H9 (cell line): ENCODE results near the gene VEGFA. TPM values are rescaled to one million over a fixed set of nuclear protein-coding genes. Genes with fewer than 3 reads are reported as not detected.

Experiments used
- DNase-seq: peaks from one replicate; pipeline ENCODE4 v3.0.0-alpha.2; 2017
- H2AFZ ChIP-seq: one replicate; pipeline ENCODE4 v1.6.1; 2013; ENCODE audit warnings: mild to moderate bottlenecking, low read length, control low read depth, moderate library complexity
- H2AK5ac ChIP-seq: 2 replicates; pipeline ENCODE4 v1.6.1; 2013; ENCODE audit warnings: low read length, control low read depth, mixed read lengths; ENCODE audit not compliant: insufficient read length
- H2BK120ac ChIP-seq: one replicate; pipeline ENCODE4 v1.6.1; 2013; ENCODE audit warnings: low read depth, mild to moderate bottlenecking, low read length, control low read depth, inconsistent platforms; ENCODE audit not compliant: poor library complexity, severe bottlenecking
- H2BK12ac ChIP-seq: 2 replicates; pipeline ENCODE4 v1.6.1; 2013; ENCODE audit warnings: low read length, control low read depth, mixed read lengths, low read depth; ENCODE audit not compliant: insufficient read length
- H2BK15ac ChIP-seq: 2 replicates; pipeline ENCODE4 v1.6.1; 2013; ENCODE audit warnings: low read depth, low read length, control low read depth
- H2BK20ac ChIP-seq: one replicate; pipeline ENCODE4 v1.6.1; 2013; ENCODE audit warnings: low read depth, mild to moderate bottlenecking, low read length, control low read depth, inconsistent platforms; ENCODE audit not compliant: poor library complexity, severe bottlenecking
- H2BK5ac ChIP-seq: 2 replicates; pipeline ENCODE4 v1.6.1; 2013; ENCODE audit warnings: low read length, control low read depth, mixed read lengths; ENCODE audit not compliant: insufficient read length
- H3K14ac ChIP-seq: 2 replicates; pipeline ENCODE4 v1.6.1; 2013; ENCODE audit warnings: low read length, control low read depth; ENCODE audit not compliant: insufficient read depth
- H3K18ac ChIP-seq: 2 replicates; pipeline ENCODE4 v1.6.1; 2013; ENCODE audit warnings: low read depth, mild to moderate bottlenecking, mixed read lengths, low read length, control low read depth; ENCODE audit not compliant: insufficient read length
- H3K23ac ChIP-seq: 2 replicates; pipeline ENCODE4 v1.6.1; 2013; ENCODE audit warnings: low read length, control low read depth, mixed read lengths, low read depth; ENCODE audit not compliant: insufficient read length
- H3K23me2 ChIP-seq: 2 replicates; pipeline ENCODE4 v1.6.1; 2013; ENCODE audit warnings: low read depth, mild to moderate bottlenecking, mixed read lengths, low read length, control low read depth; ENCODE audit not compliant: insufficient read length, poor library complexity, severe bottlenecking
- H3K27ac ChIP-seq: 2 replicates; pipeline ENCODE4 v1.5.1; 2013; ENCODE audit warnings: low read length, control low read depth, mixed read lengths, low read depth; ENCODE audit not compliant: insufficient read length
- H3K27me3 ChIP-seq: 2 replicates; pipeline ENCODE4 v1.6.1; 2013; ENCODE audit warnings: low read length, control low read depth, inconsistent platforms; ENCODE audit not compliant: insufficient read depth
- H3K4ac ChIP-seq: 2 replicates; pipeline ENCODE4 v1.6.1; 2013; ENCODE audit warnings: low read depth, mild to moderate bottlenecking, control low read depth, inconsistent platforms, low read length, moderate library complexity
- H3K4me1 ChIP-seq: 2 replicates; pipeline ENCODE4 v1.6.1; 2013; ENCODE audit warnings: low read length, control low read depth, inconsistent platforms; ENCODE audit not compliant: insufficient read depth
- H3K4me2 ChIP-seq: 2 replicates; pipeline ENCODE4 v1.6.1; 2013; ENCODE audit warnings: low read length, control low read depth, mixed read lengths; ENCODE audit not compliant: insufficient read length, insufficient read depth
- H3K56ac ChIP-seq: 2 replicates; pipeline ENCODE4 v1.6.1; 2013; ENCODE audit warnings: low read depth, mild to moderate bottlenecking, mixed read lengths, low read length, control low read depth; ENCODE audit not compliant: insufficient read length
- H3K79me1 ChIP-seq: 2 replicates; pipeline ENCODE4 v1.6.1; 2013; ENCODE audit warnings: low read depth, mild to moderate bottlenecking, moderate library complexity, low read length, control low read depth, inconsistent platforms; ENCODE audit not compliant: insufficient read depth, poor library complexity, severe bottlenecking
- H3K79me2 ChIP-seq: 2 replicates; pipeline ENCODE4 v1.6.1; 2013; ENCODE audit warnings: low read length, control low read depth, inconsistent platforms; ENCODE audit not compliant: insufficient read depth
- H3K9ac ChIP-seq: 2 replicates; pipeline ENCODE4 v1.6.1; 2013; ENCODE audit warnings: low read length, control low read depth, mixed read lengths; ENCODE audit not compliant: insufficient read length; ENCODE audit errors: extremely low read depth
- H3K9me3 ChIP-seq: one replicate; pipeline ENCODE4 v1.6.1; 2013; ENCODE audit warnings: low read depth, low read length, inconsistent platforms; ENCODE audit not compliant: control insufficient read depth
- H3T11ph ChIP-seq: one replicate; pipeline ENCODE4 v1.6.1; 2013; ENCODE audit warnings: mild to moderate bottlenecking, low read length, control low read depth, inconsistent platforms
- H4K20me1 ChIP-seq: one replicate; pipeline ENCODE4 v1.6.1; 2013; ENCODE audit not compliant: control insufficient read depth, insufficient read length, insufficient read depth
- H4K5ac ChIP-seq: 2 replicates; pipeline ENCODE4 v1.6.1; 2013; ENCODE audit warnings: low read depth, mild to moderate bottlenecking, mixed read lengths, low read length, control low read depth; ENCODE audit not compliant: insufficient read length
- H4K8ac ChIP-seq: replicated peaks from 2 replicates; pipeline ENCODE4 v1.6.1; 2013; ENCODE audit warnings: low read length, control low read depth, mixed read lengths, low read depth; ENCODE audit not compliant: insufficient read length
- H4K91ac ChIP-seq: 2 replicates; pipeline ENCODE4 v1.6.1; 2013; ENCODE audit warnings: low read depth, mild to moderate bottlenecking, moderate library complexity, mixed read lengths, low read length, control low read depth; ENCODE audit not compliant: insufficient read length
- H3K27ac Mint-ChIP-seq, 3 experiments: 2 replicates in 2 of 3; 3 replicates in 1 of 3; pipeline ENCODE4 v1.8.0; 2020 to 2021; ENCODE audit warnings: mixed read lengths in 3 of 3, mild to moderate bottlenecking in 1 of 3, moderate library complexity in 1 of 3
- H3K27me3 Mint-ChIP-seq: 2 replicates; pipeline ENCODE4 v1.8.0; 2021; ENCODE audit warnings: low read depth, mild to moderate bottlenecking, moderate library complexity, mixed read lengths
- H3K36me3 Mint-ChIP-seq, 3 experiments: 2 replicates in 2 of 3; 3 replicates in 1 of 3; pipeline ENCODE4 v1.8.0; 2020 to 2021; ENCODE audit warnings: low read depth in 3 of 3, mixed read lengths in 3 of 3; ENCODE audit not compliant: insufficient read depth in 1 of 3
- H3K4me1 Mint-ChIP-seq, 2 experiments: 2 replicates each; pipeline ENCODE4 v1.8.0; 2020; ENCODE audit warnings: mixed read lengths in 2 of 2
- H3K4me3 Mint-ChIP-seq, 2 experiments: 2 replicates in 1 of 2; 3 replicates in 1 of 2; pipeline ENCODE4 v1.8.0; 2020 to 2021; ENCODE audit warnings: mild to moderate bottlenecking in 2 of 2, mixed read lengths in 2 of 2, moderate library complexity in 1 of 2
- H3K9me3 Mint-ChIP-seq, 2 experiments: 2 replicates in 1 of 2; 3 replicates in 1 of 2; pipeline ENCODE4 v1.8.0; 2020; ENCODE audit warnings: mild to moderate bottlenecking in 2 of 2, mixed read lengths in 2 of 2, moderate library complexity in 1 of 2
- CTCF ChIP-seq: fragments of 200-600 bp; sonication (generic); conservative IDR thresholded peaks from 3 replicates; pipeline ENCODE4 v1.8.0; 2021; ENCODE audit warnings: antibody characterized with exemption, mild to moderate bottlenecking
- WGBS: extraction: QIAGEN DNeasy Blood & Tissue Kit; methylation state at CpG from one replicate; pipeline ENCODE4 v1.1.7; 2013; ENCODE audit warnings: missing lambda C conversion rate, low lambda C conversion rate, mixed read lengths; ENCODE audit not compliant: insufficient read length; ENCODE audit errors: extremely low coverage; 5-methylcytosine and 5-hydroxymethylcytosine counted together
- total RNA-seq: library from RNA; stranded (reverse); gene quantifications from 2 replicates; pipeline ENCODE4 v1.2.1, GENCODE V29; 2021

The VEGFA gene
- total RNA-seq, 1 experiment from 2014 or later = 47.9 TPM

- Histone ChIP-seq H3K9ac (no peak overlapping the region), H4K8ac (no peak overlapping the region), H4K20me1 (no peaks in the 10 kb centered on the region), H2AK5ac (no peak overlapping the region), H2BK20ac (no peak overlapping the region), H3K4ac (no peak overlapping the region), H3K79me1 (no peaks in the 10 kb centered on the region), H4K5ac (no peak overlapping the region), H3K79me2 (no peaks in the 10 kb centered on the region), H2AFZ (no peak overlapping the region), H3K56ac (no peak overlapping the region), H3K27me3 (no peaks in the 10 kb centered on the region), H4K91ac (no peak overlapping the region), H2BK120ac (no peak overlapping the region), H3K9me3 (no peaks in the 10 kb centered on the region), H2BK5ac (no peak overlapping the region), H3K27ac (no peak overlapping the region), H3K14ac (no peak overlapping the region), H3T11ph (no peak overlapping the region), H2BK12ac (no peak overlapping the region), H3K4me2 (no peak overlapping the region), H2BK15ac (no peak overlapping the region), H3K23me2 (no peaks in the 10 kb centered on the region), H3K4me1 (no peaks in the 10 kb centered on the region), H3K18ac (no peak overlapping the region), H3K23ac (no peak overlapping the region)
- no peak overlapping the region; a peak in 1 of 7 replicates for H3K27ac Mint-ChIP-seq
- no peaks in the 10 kb centered on the region for H3K36me3 Mint-ChIP-seq
- H3K4me1 Mint-ChIP-seq = peaks cover 19 to 64% of the 10 kb centered on the region in 2 experiments
- no peak overlapping the region for H3K4me3 Mint-ChIP-seq
- peak; percentile 21 for DNase-seq
- H3K9me3 Mint-ChIP-seq = no peaks in the 10 kb centered on the region; a peak in 1 of 5 replicates
- H3K27me3 Mint-ChIP-seq = peaks cover 4% of the 10 kb centered on the region
- TF ChIP-seq CTCF = no peak
- no CpG with 5 or more reads among the region's 16 CpGs for WGBS
Observed at GRCh38 chr6:43744931-43745727, 24.9 kb upstream of the VEGFA start.
